ENCODE results near the gene PROB1.
"Not testable (repeated sequence)": the region's sequence is repeated elsewhere in the genome, so short reads cannot be mapped to it uniquely, and the experiment has no call there.

Gene PROB1

DNA sequence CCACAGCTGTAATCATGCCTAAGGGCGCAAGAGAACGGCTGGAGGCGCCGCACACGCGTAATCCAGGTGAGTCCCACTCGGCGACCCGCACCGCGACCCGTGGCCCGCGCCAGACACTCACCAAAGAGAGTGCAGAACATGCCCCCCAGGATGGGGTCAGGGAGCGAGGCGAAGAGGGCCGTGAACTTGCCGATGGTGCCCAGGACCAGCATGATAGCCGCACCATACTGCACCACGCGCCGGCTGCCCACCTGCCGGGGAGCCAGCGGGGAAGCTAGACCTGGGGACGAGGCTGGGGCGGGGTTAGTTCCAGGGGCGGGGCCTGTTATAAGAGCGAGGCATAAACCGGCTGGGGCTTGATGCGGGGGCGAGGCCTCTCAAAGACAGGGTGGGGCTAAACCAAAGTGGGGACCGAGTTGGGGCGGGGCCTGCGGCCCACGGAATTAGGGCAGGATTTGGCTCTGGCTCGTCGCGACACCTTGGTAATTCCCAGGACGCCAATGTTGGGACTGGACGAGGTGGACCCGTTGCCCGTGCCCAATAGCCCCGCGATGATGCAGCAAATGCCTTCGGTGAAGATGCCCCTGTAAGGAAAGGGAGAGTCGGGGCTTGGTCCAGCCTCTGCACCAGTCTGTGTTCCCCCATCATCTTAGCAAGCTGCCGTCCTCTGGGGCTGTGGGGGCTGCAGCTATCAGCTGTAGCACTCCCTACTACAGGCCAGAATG is 16.6 kb downstream of the PROB1 start:
- no peak for DNase-seq

DNA sequence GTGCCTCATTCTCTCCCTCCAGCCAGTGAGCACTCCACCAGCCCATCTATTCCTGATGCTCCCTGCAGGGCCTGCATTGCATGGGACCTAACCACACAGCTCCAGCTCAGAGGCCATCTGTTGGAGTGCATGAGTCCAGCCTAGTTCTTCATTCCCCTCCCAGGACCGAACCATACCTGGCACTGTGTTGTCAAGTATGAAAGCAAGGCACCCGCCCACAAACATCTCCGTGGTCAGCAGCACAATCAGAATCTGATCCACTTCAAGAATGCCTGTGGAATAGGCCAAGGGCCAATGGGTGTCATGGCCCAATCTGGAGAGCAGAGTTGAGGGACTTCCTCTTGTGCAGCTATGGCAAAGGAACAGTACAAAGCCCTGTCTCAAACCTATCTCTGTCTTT is 17.7 kb downstream of the PROB1 start:
- DNase-seq, result no peak

DNA sequence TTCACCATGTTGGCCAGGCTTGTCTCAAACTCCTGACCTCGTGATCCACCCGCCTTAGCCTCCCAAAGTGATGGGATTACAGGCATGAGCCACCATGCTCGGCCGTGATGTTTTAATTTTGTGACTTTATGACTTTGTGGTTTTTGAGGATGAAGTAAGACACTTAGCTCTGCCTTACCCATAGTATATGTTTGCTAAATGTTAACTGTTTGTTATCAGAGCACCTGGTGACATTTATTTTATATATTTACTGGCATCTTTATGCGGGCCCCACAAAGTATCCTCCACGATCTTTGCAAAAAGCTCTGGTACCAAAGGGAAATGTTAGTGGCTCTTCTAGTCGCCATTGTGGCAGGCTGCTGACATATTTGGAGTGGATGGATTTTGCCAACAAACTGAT is 18.5 kb downstream of the PROB1 start:
- no peak for DNase-seq

DNA sequence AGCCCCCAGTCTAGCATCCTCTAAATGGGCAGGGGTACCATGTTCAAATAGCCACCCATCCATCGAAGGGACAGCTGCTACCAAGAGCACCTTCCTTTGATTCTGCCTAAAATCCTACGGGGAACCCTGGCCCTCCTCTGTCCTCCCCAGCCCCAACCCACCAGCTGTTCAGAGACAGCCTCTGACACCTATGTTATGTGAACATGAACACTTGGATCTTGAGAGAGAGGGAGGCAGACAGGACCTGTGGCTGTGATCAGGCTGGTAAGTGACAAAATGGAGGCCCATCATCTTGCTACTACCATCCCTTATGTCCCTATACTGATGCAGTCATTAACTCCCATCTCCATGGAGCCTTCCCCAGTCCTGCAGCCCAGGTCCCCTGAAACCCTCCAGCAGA is 20.0 kb downstream of the PROB1 start:
- no peak for DNase-seq

DNA sequence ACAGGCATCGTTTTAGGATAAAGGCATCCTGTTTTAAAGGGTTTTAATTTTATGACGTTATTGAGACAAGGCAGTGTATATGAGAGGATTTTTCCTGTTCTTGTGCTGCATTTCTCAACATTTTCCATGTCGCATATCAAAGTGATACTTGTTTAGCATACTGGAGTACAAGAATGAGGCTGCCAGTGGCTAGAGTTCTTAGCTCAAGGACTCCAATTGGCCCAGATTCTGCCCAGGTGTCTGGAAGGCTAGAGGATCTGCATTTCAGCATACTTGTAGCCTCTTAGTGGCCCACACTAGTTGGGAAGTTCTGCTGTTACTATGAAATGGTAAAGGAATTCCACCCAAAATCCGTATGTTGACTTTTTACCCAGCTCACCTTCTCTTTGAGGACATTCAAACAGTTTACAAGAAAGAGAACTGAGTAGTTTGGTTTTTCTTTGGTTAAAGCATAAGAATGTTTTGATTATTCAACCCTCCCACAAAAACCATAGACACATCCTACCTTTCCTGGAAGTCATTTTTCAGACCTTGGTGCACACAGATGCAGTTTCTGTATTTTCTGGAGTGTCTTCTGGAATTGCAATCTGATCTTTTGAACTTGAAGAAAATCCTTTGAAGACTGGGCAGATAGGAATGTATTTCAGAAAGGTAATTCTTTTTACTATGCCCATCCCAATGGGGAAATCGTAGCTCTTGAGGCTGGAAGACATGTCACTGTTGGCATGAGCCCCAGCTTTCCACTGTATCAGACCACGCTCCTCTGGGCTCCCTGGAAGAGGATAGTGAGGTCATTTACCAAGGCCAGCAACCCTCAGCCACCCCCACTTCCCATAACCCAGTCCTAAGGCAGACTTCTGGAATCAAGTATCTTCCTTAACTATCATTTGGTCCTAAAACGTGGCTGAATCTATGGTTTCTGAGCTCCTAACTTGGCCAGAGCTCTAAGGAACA is 23.1 kb downstream of the PROB1 start:
- DNase-seq, result no peak

DNA sequence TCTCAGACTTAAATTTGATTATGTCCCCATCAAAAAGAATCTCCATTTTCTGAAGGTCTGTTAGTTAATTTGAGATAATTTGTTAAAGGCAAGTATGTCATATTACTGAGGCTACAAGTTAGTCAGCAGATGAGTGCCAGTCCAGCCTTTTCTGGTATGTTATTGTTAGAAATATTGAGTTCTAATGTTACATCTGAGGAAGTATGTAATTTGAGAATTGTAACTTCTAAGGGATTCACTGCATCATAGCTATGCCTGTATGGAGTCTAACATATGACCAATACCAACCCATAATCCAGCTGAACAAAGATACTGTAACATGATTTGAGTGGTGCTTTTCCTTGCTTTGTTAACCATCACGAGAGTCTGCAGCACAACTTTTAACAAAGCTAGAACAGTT is 25.7 kb downstream of the PROB1 start:
- no peak for DNase-seq

DNA sequence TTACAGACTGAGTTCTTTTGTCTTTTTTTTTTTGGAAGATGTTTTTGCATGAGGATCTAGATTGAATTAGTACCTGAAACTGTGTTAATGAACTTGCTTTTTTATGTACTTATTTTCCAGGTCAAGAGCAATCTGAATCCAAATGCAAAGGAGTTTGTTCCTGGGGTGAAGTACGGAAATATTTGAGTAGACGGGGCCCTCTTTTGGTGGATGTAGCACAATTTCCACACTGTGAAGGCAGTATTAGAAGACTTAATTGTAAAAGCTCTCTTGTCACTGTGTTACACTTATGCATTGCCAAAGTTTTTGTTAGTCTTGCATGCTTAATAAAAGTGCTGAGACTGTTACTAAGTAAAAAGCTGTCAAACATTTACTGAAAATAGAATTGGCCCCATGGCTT is 26.3 kb downstream of the PROB1 start:
- DNase-seq, result peak; percentile 17

DNA sequence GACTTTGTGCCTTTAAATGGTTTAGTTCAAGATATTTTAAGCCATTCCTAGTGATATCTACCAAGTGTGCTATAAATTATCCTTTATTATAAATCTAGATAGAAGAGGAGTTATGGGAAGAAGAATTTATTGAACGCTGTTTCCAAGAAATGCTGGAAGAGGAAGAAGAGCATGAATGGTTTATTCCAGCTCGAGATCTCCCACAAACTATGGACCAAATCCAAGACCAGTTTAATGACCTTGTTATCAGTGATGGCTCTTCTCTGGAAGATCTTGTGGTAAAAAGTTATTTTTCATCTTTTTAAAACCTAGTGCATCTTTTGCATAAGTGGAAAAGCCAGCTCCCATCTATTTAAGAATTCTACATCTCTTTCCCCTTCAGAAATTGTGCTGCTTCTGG is 30.4 kb downstream of the PROB1 start:
- no peak for DNase-seq

DNA sequence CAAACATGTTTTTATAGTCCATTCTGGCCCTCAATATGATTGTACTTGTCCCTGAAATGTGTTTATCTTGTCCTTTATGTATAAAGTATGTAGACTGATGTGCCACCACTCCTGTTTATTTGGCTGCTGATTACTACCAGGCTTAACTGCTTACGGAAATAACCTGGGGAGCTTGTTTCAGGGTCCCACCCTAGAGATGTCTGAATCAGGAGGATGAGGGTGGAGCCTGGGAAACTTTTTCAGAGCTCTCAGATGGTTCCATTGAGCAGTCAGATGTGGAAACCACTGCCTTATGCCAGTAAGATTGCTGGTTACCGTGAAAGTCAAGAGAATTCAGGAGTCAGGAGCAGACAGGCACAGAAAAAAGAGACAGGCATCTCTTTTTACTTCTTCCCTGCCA is 31.0 kb downstream of the PROB1 start:
- DNase-seq, result no peak

DNA sequence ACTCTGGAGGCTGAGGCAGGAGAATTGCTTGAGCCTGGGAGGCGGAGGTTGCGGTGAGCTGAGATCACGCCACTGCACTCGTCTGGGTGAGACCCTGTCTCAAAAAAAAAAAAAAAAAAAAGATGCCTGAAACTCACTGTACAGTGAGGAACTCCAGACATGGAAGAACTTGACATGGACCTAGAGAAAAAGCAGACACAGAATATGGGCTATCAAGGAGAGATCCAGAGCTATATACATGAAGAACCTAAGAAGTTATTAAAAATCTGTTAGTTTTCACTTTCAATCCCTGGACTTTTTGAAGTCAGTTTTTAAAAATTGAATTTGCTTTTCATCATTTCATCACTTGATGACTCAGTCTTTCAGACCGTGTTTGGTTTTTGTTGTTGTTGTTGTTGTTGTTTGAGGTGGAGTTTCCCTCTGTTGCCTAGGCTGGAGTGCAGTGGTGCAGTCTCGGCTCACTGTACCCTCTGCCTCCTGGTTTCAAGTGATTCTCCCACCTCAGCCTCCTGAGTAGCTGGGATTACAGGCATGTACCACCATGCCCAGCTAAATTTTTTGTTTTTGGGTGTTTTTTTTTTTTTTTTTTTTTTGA is 33.0 kb downstream of the PROB1 start:
- DNase-seq, result no peak

DNA sequence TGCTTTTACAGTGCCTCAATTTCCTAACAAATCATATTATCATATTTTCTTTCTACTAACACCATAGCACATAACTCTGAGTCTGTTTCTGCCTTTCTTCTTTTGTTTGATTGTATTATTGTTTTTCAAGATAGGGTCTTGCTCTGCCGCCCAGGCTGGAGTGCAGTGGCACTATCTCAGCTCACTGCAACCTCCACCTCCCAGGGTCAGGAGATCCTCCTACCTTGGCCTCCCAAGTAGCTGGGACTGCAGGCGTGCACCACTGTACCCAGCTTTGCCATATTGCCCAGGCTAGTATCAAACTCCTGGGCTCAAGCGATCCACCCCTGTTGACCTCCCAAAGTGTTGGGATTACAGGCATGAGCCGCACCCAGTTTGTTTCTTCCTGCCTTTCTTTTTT is 34.5 kb downstream of the PROB1 start:
- no peak for DNase-seq

DNA sequence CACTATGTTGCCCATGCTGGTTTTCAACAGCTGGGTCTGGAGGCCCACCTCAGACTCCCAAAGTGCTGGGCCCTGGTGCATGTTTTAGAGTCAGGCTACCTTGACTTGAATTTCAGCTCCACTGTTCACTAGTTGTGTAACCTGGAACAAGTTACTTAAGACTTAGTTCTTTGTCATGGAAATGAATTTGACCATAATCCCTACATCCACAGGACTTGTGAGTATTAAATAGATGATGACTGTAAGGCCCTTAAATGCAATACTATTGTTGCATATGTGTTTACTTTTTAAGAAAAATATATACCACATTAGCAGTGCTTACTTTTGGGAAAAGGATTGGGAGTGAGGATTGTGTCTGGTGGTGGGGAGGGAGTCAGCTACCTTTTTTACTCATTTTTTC is 36.8 kb downstream of the PROB1 start:
- no peak for DNase-seq

DNA sequence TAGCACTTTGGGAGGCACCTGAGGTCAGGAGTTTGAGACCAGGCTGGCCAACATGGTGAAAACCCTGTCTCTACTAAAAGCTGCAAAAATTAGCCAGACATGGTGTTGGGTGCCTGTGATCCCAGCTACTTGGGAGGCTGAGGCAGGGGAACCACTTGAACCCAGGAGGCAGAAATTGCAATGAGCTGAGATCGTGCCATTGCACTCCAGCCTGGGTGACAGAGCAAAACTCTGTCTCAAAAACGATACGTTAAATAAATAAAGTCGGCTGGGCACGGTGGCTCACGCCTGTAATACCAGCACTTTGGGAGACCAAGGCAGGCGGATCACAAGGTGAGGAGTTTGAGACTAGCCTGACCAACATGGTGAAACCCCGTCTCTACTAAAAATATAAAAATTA is 39.0 kb downstream of the PROB1 start:
- not testable (repeated sequence) for DNase-seq

DNA sequence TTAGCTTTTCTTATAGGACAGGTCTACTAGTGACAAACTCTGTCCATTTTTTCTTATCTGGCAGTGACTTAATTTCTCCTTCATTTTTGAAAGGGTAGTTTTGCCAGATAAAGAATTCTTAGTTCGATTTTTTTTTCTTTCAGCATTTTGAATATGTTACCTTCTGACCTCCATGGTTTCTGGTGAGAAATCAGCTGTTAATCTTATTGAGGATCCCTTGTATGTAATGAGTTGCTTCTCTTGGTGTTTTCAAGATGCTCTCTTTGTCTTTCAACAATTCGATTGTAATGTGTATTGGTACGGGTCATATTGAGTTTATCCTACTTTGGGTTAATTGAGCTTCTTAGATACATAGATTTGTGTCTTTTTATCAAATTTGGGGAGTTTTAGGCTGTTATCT is 40.7 kb downstream of the PROB1 start:
- DNase-seq, result no peak

DNA sequence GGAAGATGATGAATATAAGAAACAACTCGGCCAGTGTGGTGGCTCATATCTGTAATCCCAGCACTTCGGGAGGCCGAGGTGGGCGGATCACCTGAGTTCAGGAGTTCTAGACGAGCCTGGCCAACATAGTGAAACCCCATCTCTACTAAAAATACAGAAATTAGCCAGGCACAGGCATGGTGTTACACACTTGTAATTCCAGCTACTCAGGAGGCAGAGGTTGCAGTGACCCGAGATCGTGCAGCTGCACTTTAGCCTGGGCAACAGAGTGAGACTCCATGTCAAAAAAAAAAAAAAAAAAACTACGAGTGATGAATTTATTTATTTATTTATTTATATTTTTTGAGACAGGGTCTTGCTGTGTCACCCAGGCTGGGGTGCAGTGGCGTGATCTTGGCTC is 47.0 kb downstream of the PROB1 start:
- DNase-seq, result not testable (repeated sequence)

DNA sequence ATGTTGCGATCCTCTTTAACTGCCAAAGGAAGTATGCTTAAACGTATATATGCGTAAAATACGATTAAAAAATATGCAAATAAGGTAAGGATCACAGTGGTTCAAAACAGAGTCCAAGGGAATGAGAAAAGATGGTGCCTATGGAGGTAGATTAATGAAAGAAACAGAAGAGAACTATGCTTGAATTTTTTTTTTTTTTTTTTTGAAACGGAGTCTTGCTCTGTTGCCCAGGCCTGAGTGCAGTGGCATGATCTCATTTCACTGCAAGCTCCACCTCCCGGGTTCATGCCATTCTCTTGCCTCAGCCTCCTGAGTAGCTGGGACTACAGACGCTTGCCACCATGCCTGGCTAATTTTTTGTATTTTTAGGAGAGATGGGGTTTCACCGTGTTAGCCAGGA is 49.5 kb downstream of the PROB1 start:
- DNase-seq, result not testable (repeated sequence)

DNA sequence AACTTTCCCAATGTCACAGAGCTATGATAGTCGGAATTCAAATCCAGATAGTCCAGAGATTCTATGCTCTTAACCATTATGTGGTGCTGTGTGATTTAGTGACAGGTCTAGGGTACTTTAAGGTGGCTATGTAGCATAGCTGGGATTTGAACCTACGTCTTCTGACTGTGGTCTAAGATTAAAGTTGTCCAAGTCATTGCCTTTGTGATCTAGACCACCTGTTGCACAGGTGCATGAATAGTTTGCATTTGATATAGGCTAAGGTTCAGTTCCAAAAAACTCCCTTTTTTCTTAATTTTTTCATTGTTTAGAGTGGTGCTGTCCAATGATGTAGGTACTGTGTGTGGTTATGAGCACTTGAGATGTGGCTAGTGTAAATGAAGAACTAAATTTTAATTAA is 50.7 kb downstream of the PROB1 start:
- no peak for DNase-seq

DNA sequence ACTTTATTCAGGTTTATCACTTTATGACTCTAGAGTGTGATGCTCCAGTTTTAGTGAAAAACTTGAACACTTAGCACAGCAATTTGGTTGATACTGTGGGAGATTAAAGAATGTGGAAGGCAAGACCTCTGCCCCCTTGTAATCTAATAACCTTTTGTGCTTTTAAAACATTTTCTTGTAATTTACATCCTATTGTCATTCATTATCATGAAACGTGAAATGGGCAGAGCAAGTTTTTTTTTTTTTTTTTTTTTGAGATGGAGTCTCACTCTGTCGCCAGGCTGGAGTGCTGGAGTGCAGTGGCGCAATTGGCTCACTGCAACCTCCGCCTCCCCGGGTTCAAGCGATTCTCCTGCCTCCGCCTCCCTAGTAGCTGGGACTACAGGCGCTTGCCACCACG is 51.4 kb downstream of the PROB1 start:
- no peak for DNase-seq

DNA sequence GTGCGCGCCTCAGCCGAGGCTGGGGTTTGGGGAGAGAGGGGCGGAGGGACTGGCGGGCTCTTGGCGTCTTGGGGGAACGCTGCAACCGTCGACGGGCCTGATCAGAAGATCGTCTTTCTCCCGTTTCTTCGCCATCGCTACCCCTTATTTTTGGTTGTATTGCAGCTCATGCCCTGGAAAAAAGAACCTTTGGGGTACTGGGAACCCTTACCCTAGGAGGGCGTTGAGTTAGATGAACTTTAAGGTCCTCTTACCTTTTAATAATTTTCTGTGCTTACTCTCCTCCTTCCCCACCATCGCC is 52.5 kb downstream of the PROB1 start:
- no peak for DNase-seq

DNA sequence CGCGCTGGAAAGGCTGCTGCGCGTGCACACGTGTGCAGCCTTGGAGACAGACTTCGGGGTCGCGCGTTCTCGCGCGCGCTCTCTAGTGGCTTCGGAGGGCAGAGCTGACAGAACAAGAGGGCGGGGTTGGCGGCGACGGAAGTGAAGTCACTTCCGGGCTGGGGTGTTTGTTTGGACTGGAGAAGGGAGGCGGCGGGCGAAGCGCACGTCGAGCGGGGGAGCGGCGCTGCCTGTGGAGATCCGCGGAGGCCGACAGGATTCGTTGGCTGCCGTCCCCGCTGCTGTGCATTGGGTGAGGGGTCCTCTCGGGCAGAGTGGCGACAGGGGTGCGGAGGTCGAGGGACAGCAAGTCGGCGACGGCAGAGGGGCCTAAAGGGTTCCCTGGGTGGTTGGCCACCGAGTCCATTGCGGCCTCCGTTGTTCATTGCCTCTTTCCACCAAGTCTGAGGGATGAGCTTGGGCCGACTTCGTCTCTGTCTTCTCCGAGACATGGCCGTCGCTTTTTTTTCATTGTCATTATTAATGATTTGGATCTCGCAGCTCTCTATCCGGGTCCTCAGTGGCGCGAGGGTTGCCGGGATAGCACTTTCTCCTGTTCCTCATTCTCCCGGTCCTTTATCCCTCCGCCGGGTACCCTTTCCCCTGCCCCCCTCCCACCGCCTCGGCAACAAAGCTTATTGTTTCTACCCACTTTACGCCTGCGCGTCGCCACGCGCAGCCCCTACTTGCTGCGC is 53.0 kb downstream of the PROB1 start, which contains the start of gene PAIP2:
Gene PAIP2 (plus strand): TSS at position 166 of the 734 bp plus-strand sequence. CDS start 21,931 bp downstream, outside the sequence.
- peak; percentile 98 for DNase-seq

DNA sequence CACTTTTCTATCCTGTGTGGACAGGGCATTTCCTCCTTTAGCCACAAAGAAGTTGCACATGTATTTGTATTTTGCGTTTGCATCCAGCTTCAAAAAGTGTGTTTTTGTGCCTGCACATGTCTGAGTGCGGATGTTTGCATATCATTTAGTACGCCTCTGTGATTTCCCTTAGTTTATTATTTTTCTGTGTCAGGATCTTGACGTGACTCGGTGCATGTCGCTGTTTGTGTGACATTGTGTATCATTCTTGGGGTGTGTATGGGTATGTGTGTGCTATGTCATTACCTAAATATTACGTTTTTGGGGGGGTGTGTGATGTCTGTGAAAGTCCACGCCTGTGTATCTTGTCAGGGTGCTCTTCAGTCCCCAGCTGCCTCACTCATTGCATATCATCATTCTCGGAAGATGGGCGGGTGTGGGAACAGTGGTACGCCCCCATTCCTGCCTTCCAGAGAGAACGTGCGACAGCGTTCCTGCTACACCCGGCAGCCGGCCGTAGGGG is 53.7 kb downstream of the PROB1 start:
- no peak for DNase-seq
